Stomach (tissue), 4 donors: ENCODE data around the gene OTX1.

Experiments used
- EP300 ChIP-seq: sonication (generic); formaldehyde crosslinking; IDR thresholded peaks from one replicate; pipeline ENCODE4 v1.6.1; 2017; ENCODE audit warnings: antibody characterized with exemption
- POLR2A ChIP-seq, 4 donors: fragments of 450-650 bp; IDR thresholded peaks; one replicate each; pipeline ENCODE4 v1.6.1; 2016; ENCODE audit warnings: antibody characterized with exemption in 4 of 4, control low read depth in 2 of 4, mild to moderate bottlenecking in 1 of 4, moderate library complexity in 1 of 4
- POLR2AphosphoS5 ChIP-seq, 3 donors: sonication (generic); formaldehyde crosslinking; IDR thresholded peaks; one replicate each; pipeline ENCODE4 v1.6.1; 2016; ENCODE audit warnings: antibody characterized with exemption in 3 of 3
- TF ChIP-seq, protein P1 (sequence below), 7 experiments: fragments of 450-650 bp in 4 of 7; fragments of 200-600 bp in 3 of 7; sonication (generic) in 3 of 7; IDR thresholded peaks; one replicate each; pipeline ENCODE4 v1.5.1; 2016 to 2019; ENCODE audit warnings: antibody characterized with exemption in 7 of 7, control low read depth in 2 of 7, mild to moderate bottlenecking in 1 of 7

DNA sequence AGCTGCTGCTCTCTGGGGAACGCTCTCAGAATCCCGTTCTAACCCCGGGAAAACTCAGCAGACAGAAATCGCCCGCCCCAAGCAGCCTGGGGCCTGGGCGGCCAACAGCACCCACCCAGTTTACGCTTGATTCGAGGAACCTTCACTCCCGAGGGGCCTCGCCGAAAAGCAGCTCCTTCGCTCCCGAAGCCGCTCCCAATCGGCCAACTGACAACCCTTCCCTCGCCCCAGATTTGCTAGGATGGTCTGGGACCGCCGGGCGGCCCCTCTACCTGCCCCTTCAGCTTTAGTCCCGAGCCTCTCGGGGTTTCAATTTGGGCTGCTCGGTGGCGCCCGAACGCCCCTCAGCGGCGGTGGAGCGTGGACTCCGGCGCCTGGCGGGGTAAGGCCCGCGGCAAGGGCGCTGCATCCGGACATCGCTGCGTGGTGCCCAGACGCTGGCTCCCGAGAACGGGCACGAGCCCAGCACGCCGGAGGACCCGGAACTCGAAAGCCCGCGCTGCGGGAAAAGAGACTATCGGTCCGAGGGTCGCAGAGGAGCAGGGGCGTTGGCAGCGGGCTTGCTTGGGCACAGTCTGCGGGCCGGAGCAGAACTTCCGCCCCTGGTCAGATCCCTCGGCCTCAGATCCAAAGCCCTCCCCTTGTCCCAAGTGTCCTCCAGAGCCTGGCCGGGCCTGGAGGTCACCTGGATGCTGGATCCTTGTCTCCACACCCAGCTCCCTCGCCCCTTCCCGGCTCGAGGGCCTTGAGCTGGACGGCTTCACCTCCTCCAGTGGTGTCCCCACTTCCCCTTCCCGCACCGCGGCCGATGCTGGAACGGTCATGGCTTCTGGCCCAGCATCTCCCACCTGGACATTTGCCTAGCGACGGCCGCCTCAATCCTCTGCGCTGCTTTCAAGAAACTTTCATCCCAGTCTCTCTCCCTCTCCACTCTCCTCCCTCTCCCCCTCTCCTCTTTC, 3.0 kb upstream of the OTX1 start:
- TF ChIP-seq, protein P1, sequence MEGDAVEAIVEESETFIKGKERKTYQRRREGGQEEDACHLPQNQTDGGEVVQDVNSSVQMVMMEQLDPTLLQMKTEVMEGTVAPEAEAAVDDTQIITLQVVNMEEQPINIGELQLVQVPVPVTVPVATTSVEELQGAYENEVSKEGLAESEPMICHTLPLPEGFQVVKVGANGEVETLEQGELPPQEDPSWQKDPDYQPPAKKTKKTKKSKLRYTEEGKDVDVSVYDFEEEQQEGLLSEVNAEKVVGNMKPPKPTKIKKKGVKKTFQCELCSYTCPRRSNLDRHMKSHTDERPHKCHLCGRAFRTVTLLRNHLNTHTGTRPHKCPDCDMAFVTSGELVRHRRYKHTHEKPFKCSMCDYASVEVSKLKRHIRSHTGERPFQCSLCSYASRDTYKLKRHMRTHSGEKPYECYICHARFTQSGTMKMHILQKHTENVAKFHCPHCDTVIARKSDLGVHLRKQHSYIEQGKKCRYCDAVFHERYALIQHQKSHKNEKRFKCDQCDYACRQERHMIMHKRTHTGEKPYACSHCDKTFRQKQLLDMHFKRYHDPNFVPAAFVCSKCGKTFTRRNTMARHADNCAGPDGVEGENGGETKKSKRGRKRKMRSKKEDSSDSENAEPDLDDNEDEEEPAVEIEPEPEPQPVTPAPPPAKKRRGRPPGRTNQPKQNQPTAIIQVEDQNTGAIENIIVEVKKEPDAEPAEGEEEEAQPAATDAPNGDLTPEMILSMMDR (IDR thresholded peaks at IDR 0.05) = no peak
- TF ChIP-seq POLR2AphosphoS5 (IDR thresholded peaks at IDR 0.05) (no peak), EP300 (no peak), POLR2A (IDR thresholded peaks at IDR 0.05) (no peak)
